ENCODE measurements around the gene SUPT20HL2. TPM values are rescaled to one million over a fixed set of nuclear protein-coding genes. Genes with fewer than 3 reads are reported as not detected.

SUPT20HL2 gene
- total RNA-seq, 4 donors from 2014 or later: not detected

GRCh38 chrX:24341795-24342194, 27.9 kb upstream of the SUPT20HL2 start:
- TF ChIP-seq, protein P1, sequence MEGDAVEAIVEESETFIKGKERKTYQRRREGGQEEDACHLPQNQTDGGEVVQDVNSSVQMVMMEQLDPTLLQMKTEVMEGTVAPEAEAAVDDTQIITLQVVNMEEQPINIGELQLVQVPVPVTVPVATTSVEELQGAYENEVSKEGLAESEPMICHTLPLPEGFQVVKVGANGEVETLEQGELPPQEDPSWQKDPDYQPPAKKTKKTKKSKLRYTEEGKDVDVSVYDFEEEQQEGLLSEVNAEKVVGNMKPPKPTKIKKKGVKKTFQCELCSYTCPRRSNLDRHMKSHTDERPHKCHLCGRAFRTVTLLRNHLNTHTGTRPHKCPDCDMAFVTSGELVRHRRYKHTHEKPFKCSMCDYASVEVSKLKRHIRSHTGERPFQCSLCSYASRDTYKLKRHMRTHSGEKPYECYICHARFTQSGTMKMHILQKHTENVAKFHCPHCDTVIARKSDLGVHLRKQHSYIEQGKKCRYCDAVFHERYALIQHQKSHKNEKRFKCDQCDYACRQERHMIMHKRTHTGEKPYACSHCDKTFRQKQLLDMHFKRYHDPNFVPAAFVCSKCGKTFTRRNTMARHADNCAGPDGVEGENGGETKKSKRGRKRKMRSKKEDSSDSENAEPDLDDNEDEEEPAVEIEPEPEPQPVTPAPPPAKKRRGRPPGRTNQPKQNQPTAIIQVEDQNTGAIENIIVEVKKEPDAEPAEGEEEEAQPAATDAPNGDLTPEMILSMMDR (IDR thresholded peaks at IDR 0.05; ENCODE audit: low read depth): no peak

- TF ChIP-seq, protein P1 (IDR thresholded peaks at IDR 0.05; ENCODE audit: low read depth): no peak
These were observed 26.6 kb upstream of the SUPT20HL2 start for GRCh38 chrX:24340501-24340900.

GRCh38 chrX:24339911-24340310, 26.0 kb upstream of the SUPT20HL2 start:
- TF ChIP-seq, protein P1 (IDR thresholded peaks at IDR 0.05; ENCODE audit: low read depth): no peak

GRCh38 chrX:24335871-24336270, 22.0 kb upstream of the SUPT20HL2 start:
- TF ChIP-seq, protein P1 (IDR thresholded peaks at IDR 0.05; ENCODE audit: low read depth): no peak

- TF ChIP-seq, protein P1 (IDR thresholded peaks at IDR 0.05; ENCODE audit: low read depth): no peak
These were observed 20.6 kb upstream of the SUPT20HL2 start for GRCh38 chrX:24334461-24334860.

DNA sequence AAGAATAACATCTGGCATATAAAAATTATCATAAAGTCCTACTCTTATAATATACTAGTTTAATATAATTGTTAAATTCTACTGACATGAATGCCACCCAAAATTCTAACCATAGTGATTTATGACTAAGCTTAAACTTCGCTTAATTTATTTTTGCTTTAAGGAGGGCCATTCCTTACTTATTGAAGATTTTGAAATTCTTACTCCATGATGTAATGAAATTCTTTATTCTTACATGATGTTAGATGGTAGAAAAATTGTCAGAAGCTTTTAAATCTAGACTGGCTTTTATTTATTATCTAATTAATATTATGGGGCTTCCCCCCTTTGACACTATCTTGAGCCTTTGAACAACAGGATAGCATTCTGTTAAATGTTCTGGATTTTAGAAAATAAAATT, 19.5 kb upstream of the SUPT20HL2 start:
- TF ChIP-seq, protein P1 (IDR thresholded peaks at IDR 0.05; ENCODE audit: low read depth): no peak

DNA sequence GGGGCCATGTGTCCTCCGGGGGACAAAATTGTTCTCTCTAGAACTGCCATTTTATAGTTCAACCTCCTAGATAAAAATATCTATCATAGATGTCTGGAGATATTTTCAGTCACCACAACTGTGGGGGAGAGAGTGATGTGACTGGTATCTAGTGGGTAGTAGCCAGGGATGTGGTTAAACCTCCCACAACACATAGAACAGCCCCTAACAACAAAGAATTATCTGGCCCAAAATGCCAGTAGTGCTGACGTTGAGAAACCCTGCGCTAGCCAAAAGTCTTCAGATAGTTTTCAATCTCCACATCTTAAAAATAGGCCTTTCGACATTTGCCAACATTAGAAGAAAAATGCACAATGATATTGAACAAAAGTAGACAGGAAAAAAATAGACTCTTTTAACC, 19.0 kb upstream of the SUPT20HL2 start:
- TF ChIP-seq, protein P1 (IDR thresholded peaks at IDR 0.05; ENCODE audit: low read depth): no peak

Data from subcutaneous adipose tissue (tissue), 4 donors.